ENCODE data around the gene DAAM2. TPM values are rescaled to one million over a fixed set of nuclear protein-coding genes. Genes with fewer than 3 reads are reported as not detected.

The DAAM2 gene
- polyA plus RNA-seq, 1 of the 3 experiments (the other 2 are of a cell fraction), result 0.20 TPM

GRCh38 chr6:39777218-39777617 lies 15.0 kb upstream of the DAAM2 start:
- Histone ChIP-seq H3K27ac (ENCODE audit: low read depth in 2 of 2, low read length in 1 of 2) (no peak overlapping the region), H2AFZ (ENCODE audit: low read depth) (no peak overlapping the region), H3F3A (replicated peaks; ENCODE audit: insufficient read depth) (no peaks in the 10 kb centered on the region), H3K27me3 (ENCODE audit: insufficient read depth) (no peaks in the 10 kb centered on the region), H3K79me2 (ENCODE audit: insufficient read depth) (no peaks in the 10 kb centered on the region), H3K4me2 (no peak overlapping the region), H3K9ac (no peak overlapping the region), H3K9me3 (no peaks in the 10 kb centered on the region), H4K20me1 (ENCODE audit: insufficient read depth) (no peaks in the 10 kb centered on the region), H3K4me3 (ENCODE audit: low read depth in 2 of 2, low read length in 1 of 2) (no peak overlapping the region), H3K36me3 (replicated peaks in 1 of 2; ENCODE audit: control insufficient read depth in 1 of 2, insufficient read depth in 2 of 2, low read length in 1 of 2) (no peaks in the 10 kb centered on the region), H3K4me1 (ENCODE audit: control insufficient read depth in 1 of 2, insufficient read depth in 2 of 2, low read depth in 1 of 2, low read length in 1 of 2) (peaks cover 0 to 12% of the 10 kb centered on the region in 2 experiments; a peak in 1 of 4 replicates), H3K9me2 (no peaks in the 10 kb centered on the region)
- POLR2A ChIA-PET, result no interaction called here
- CTCF ChIA-PET, result interaction anchor here (1.5 kb wide), 1 partner anchor 12 kb away, joined by 4 read pairs; no protein-coding TSS in a partner anchor
- DNase-seq, result no peak
- TF ChIP-seq REST (IDR thresholded peaks at IDR 0.05; ENCODE audit: low read depth, low read length) (no peak), TCF12 (IDR thresholded peaks at IDR 0.05) (no peak), TEAD4 (IDR thresholded peaks at IDR 0.05; ENCODE audit: borderline replicate concordance, insufficient read depth) (no peak), MXI1 (IDR thresholded peaks at IDR 0.05; ENCODE audit: low read depth, low read length) (no peak)
- WGBS (ENCODE audit: low lambda C conversion rate), result 67% methylated on average over 7 of the region's 10 CpGs

- DNase-seq, result no peak
- Histone ChIP-seq H3K4me2 (no peak overlapping the region), H3K9me2 (no peaks in the 10 kb centered on the region), H3K9ac (no peak overlapping the region), H4K20me1 (ENCODE audit: insufficient read depth) (no peaks in the 10 kb centered on the region), H3K36me3 (replicated peaks in 1 of 2; ENCODE audit: control insufficient read depth in 1 of 2, insufficient read depth in 2 of 2, low read length in 1 of 2) (no peaks in the 10 kb centered on the region), H3K4me3 (ENCODE audit: low read depth in 2 of 2, low read length in 1 of 2) (no peak overlapping the region), H3F3A (replicated peaks; ENCODE audit: insufficient read depth) (no peaks in the 10 kb centered on the region), H3K9me3 (no peaks in the 10 kb centered on the region), H2AFZ (ENCODE audit: low read depth) (no peak overlapping the region), H3K4me1 (ENCODE audit: control insufficient read depth in 1 of 2, insufficient read depth in 2 of 2, low read depth in 1 of 2, low read length in 1 of 2) (peaks cover 0 to 12% of the 10 kb centered on the region in 2 experiments; a peak in 1 of 4 replicates), H3K79me2 (ENCODE audit: insufficient read depth) (no peaks in the 10 kb centered on the region), H3K27me3 (ENCODE audit: insufficient read depth) (no peaks in the 10 kb centered on the region), H3K27ac (ENCODE audit: low read depth in 2 of 2, low read length in 1 of 2) (no peak overlapping the region)
- TF ChIP-seq SIN3A (IDR thresholded peaks at IDR 0.05; ENCODE audit: borderline replicate concordance, low read depth, low read length) (no peak), SMC3 (IDR thresholded peaks at IDR 0.05; ENCODE audit: low read depth, low read length) (no peak), MAX (IDR thresholded peaks at IDR 0.05; ENCODE audit: low read depth) (no peak), YY1 (IDR thresholded peaks at IDR 0.05; ENCODE audit: low read depth) (no peak), ZBTB33 (IDR thresholded peaks at IDR 0.05; ENCODE audit: borderline replicate concordance, low read depth) (no peak), MEF2A (IDR thresholded peaks at IDR 0.05; ENCODE audit: borderline replicate concordance, low read depth) (no peak), RXRA (IDR thresholded peaks at IDR 0.05; ENCODE audit: borderline replicate concordance, low read depth) (no peak), GABPA (IDR thresholded peaks at IDR 0.05; ENCODE audit: low read depth) (no peak), RCOR1 (IDR thresholded peaks at IDR 0.05; ENCODE audit: low read length) (no peak), EZH2phosphoT487 (IDR thresholded peaks at IDR 0.05; ENCODE audit: borderline replicate concordance, low read depth) (no peak), FOXM1 (IDR thresholded peaks at IDR 0.05; ENCODE audit: low read depth) (no peak), MXI1 (IDR thresholded peaks at IDR 0.05; ENCODE audit: low read depth, low read length) (no peak), REST (IDR thresholded peaks at IDR 0.05; ENCODE audit: low read depth, low read length) (no peak), POLR2AphosphoS5 (IDR thresholded peaks at IDR 0.05; ENCODE audit: low read depth, low read length) (no peak)
- WGBS (ENCODE audit: low lambda C conversion rate), result 64% methylated on average over 4 of the region's 4 CpGs
- POLR2A ChIA-PET, result no interaction called here
- CTCF ChIA-PET, result interaction anchor here (1.5 kb wide), 1 partner anchor 12 kb away, joined by 4 read pairs; no protein-coding TSS in a partner anchor
These were observed 14.5 kb upstream of the DAAM2 start for GRCh38 chr6:39777661-39778060.
